Measurements from ENCODE around the gene SNX8.

DNA sequence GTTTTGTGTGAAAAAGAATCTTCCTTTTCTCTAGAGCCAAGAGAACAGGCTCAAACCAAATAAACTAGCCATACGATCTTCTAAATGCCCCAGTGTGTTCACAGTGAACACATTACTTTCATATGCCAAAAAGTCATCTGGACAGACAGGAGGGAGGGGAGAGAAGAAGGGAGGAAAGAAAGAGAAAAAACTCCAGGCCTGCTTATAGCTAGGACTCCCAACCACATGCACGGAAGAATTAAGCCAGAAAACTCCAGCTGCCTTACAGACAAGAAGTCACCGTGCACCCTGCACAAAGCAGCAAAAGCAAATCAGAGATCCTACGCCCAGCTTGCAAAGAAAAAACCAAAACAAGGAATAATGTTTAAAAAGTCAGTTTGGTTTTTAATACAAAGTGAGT, 34.3 kb downstream of the SNX8 start:
- no peak for TF ChIP-seq ZNF274 (IDR thresholded peaks at IDR 0.05; ENCODE audit: low read depth, low read length)
- no peak for TF ChIP-seq YY1 (IDR thresholded peaks at IDR 0.05; ENCODE audit: insufficient read depth, insufficient read length)

Measured in NT2/D1 (cell line).